ENCODE data around the gene ELK3.
A peak's percentile ranks its signal among the peaks of the same experiment; 100 is the strongest.

Gene ELK3

GRCh38 chr12:96236221-96236822 lies 42.1 kb downstream of the ELK3 start:
- Histone ChIP-seq H3K27me3 (ENCODE audit: control insufficient read depth in 3 of 3, insufficient read depth in 3 of 3, low read depth in 1 of 3, low read length in 3 of 3) (no peaks in the 10 kb centered on the region), H3K9me3 (replicated peaks in 1 of 2; ENCODE audit: control insufficient read depth in 2 of 2, insufficient read depth in 1 of 2, low read depth in 1 of 2, low read length in 2 of 2) (no peaks in the 10 kb centered on the region), H3K4ac (ENCODE audit: low read length) (no peak overlapping the region), H3K4me3 (ENCODE audit: low read length in 2 of 2) (no peak overlapping the region), H3K36me3 (replicated peaks in 1 of 2; ENCODE audit: control insufficient read depth in 2 of 2, insufficient read depth in 2 of 2, low read length in 2 of 2) (no peaks in the 10 kb centered on the region), H2BK120ac (ENCODE audit: low read depth, low read length) (no peak overlapping the region), H4K8ac (ENCODE audit: low read depth, low read length) (no peak overlapping the region), H2BK12ac (ENCODE audit: low read length) (no peak overlapping the region), H3K4me1 (ENCODE audit: control insufficient read depth in 2 of 2, insufficient read depth in 1 of 2, low read depth in 1 of 2, low read length in 2 of 2) (peaks cover 5 to 13% of the 10 kb centered on the region in 2 donors), H2AFZ (ENCODE audit: low read length) (no peak overlapping the region), H3K4me2 (ENCODE audit: insufficient read depth, low read length, poor library complexity, severe bottlenecking) (no peak overlapping the region), H2BK15ac (ENCODE audit: low read length) (no peak overlapping the region), H3K27ac (replicated peaks; ENCODE audit: low read length) (no peak overlapping the region), H4K91ac (ENCODE audit: low read depth, low read length, poor library complexity) (no peak overlapping the region), H3K23ac (ENCODE audit: low read depth, low read length, poor library complexity) (no peak overlapping the region), H3K9ac (ENCODE audit: low read depth, low read length, poor library complexity) (no peak overlapping the region), H3K14ac (ENCODE audit: low read length) (peak overlapping the region; percentile 21), H2BK5ac (ENCODE audit: low read length) (no peak overlapping the region), H3K18ac (ENCODE audit: low read length) (no peak overlapping the region), H2AK5ac (ENCODE audit: low read depth, low read length) (no peak overlapping the region), H3K79me1 (ENCODE audit: low read depth, low read length) (no peaks in the 10 kb centered on the region)
- no CpG with 5 or more reads among the region's 18 CpGs for WGBS, 2 donors (ENCODE audit: extremely low coverage in 2 of 2, insufficient read length in 2 of 2, insufficient replicate concordance in 1 of 2)
- DNase-seq (ENCODE audit: low spot score), result no peak

DNA sequence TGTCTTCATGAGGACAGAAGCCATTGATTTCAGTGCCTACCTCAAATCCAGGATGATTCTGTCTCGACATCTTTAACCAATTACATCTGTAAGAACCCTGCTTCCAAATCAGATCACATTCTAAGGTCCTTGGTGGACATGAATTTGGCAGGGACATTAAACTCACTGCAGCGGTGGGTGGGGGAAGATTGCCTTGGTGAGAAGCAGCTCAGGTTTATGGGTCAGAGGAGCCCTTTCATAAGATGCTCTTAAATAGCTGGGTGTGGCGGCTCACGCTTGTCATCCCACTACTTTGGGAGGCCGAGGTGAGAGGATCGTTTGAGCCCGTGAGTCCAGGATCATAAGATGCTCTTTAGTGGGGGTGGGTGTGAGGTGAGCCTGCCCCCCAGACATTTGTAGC lies 42.9 kb downstream of the ELK3 start:
- Histone ChIP-seq H3K27me3 (ENCODE audit: control insufficient read depth in 3 of 3, insufficient read depth in 3 of 3, low read depth in 1 of 3, low read length in 3 of 3) (no peaks in the 10 kb centered on the region), H3K9ac (ENCODE audit: low read depth, low read length, poor library complexity) (no peak overlapping the region), H2BK12ac (ENCODE audit: low read length) (no peak overlapping the region), H3K14ac (ENCODE audit: low read length) (no peak overlapping the region), H2AFZ (ENCODE audit: low read length) (no peak overlapping the region), H3K27ac (replicated peaks; ENCODE audit: low read length) (no peak overlapping the region), H2AK5ac (ENCODE audit: low read depth, low read length) (no peak overlapping the region), H3K4ac (ENCODE audit: low read length) (no peak overlapping the region), H3K4me2 (ENCODE audit: insufficient read depth, low read length, poor library complexity, severe bottlenecking) (no peak overlapping the region), H3K9me3 (replicated peaks in 1 of 2; ENCODE audit: control insufficient read depth in 2 of 2, insufficient read depth in 1 of 2, low read depth in 1 of 2, low read length in 2 of 2) (no peaks in the 10 kb centered on the region), H3K79me1 (ENCODE audit: low read depth, low read length) (no peaks in the 10 kb centered on the region), H3K36me3 (replicated peaks in 1 of 2; ENCODE audit: control insufficient read depth in 2 of 2, insufficient read depth in 2 of 2, low read length in 2 of 2) (no peaks in the 10 kb centered on the region), H4K8ac (ENCODE audit: low read depth, low read length) (no peak overlapping the region), H2BK15ac (ENCODE audit: low read length) (no peak overlapping the region), H2BK5ac (ENCODE audit: low read length) (no peak overlapping the region), H2BK120ac (ENCODE audit: low read depth, low read length) (no peak overlapping the region), H3K18ac (ENCODE audit: low read length) (peak overlapping the region; percentile 30), H4K91ac (ENCODE audit: low read depth, low read length, poor library complexity) (no peak overlapping the region), H3K4me3 (ENCODE audit: low read length in 2 of 2) (no peak overlapping the region), H3K23ac (ENCODE audit: low read depth, low read length, poor library complexity) (no peak overlapping the region), H3K4me1 (ENCODE audit: control insufficient read depth in 2 of 2, insufficient read depth in 1 of 2, low read depth in 1 of 2, low read length in 2 of 2) (peaks cover 5 to 13% of the 10 kb centered on the region in 2 donors)
- DNase-seq (ENCODE audit: low spot score), result no peak
- WGBS, 2 donors (ENCODE audit: extremely low coverage in 2 of 2, insufficient read length in 2 of 2, insufficient replicate concordance in 1 of 2), result no CpG with 5 or more reads among the region's 7 CpGs

DNA sequence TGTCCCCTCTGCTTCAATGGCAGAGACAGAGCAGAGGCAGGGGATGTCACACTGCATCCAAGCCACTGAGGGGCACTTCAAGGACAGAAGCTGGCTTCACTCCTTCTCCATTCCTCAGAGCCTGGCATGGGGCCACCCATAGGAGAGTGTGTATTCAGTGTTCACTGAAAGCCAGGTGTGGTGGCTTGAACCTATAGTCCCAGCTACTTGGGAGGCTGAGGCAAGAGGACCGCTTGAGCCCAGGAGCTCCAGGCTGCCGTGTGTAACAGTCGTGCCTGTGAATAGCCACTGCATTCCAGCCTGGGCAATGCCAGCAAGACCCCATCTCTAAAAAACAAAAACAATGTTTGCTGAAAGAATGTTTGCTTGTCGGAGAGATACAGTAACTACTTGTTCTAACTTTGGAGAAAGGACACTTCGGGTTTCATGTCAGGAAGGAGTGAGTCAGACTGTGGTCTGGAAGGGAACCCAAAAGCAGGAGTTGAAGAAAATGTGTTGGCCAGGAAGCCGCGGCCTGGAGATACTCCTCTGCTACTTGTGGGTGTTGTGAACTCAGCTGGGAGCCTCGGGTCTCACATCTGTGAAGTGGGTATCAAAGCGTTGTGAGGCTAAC lies 43.4 kb downstream of the ELK3 start:
- no peaks in the 10 kb centered on the region for H3K79me1 ChIP-seq (ENCODE audit: low read depth, low read length)
- no peak overlapping the region for H2BK5ac ChIP-seq (ENCODE audit: low read length)
- no peak overlapping the region for H3K4me2 ChIP-seq (ENCODE audit: insufficient read depth, low read length, poor library complexity, severe bottlenecking)
- no peak overlapping the region for H3K4me3 ChIP-seq (ENCODE audit: low read length in 2 of 2)
- H3K9ac ChIP-seq (ENCODE audit: low read depth, low read length, poor library complexity), result no peak overlapping the region
- no peak overlapping the region for H3K14ac ChIP-seq (ENCODE audit: low read length)
- no peak overlapping the region for H2AFZ ChIP-seq (ENCODE audit: low read length)
- no peaks in the 10 kb centered on the region for H3K9me3 ChIP-seq (replicated peaks in 1 of 2; ENCODE audit: control insufficient read depth in 2 of 2, insufficient read depth in 1 of 2, low read depth in 1 of 2, low read length in 2 of 2)
- H3K4ac ChIP-seq (ENCODE audit: low read length), result no peak overlapping the region
- H3K27me3 ChIP-seq (ENCODE audit: control insufficient read depth in 3 of 3, insufficient read depth in 3 of 3, low read depth in 1 of 3, low read length in 3 of 3), result no peaks in the 10 kb centered on the region
- H2BK12ac ChIP-seq (ENCODE audit: low read length), result no peak overlapping the region
- H4K91ac ChIP-seq (ENCODE audit: low read depth, low read length, poor library complexity), result no peak overlapping the region
- H3K27ac ChIP-seq (replicated peaks; ENCODE audit: low read length), result no peak overlapping the region
- H3K4me1 ChIP-seq (ENCODE audit: control insufficient read depth in 2 of 2, insufficient read depth in 1 of 2, low read depth in 1 of 2, low read length in 2 of 2), result peaks cover 5 to 13% of the 10 kb centered on the region in 2 donors
- H4K8ac ChIP-seq (ENCODE audit: low read depth, low read length), result no peak overlapping the region
- no peaks in the 10 kb centered on the region for H3K36me3 ChIP-seq (replicated peaks in 1 of 2; ENCODE audit: control insufficient read depth in 2 of 2, insufficient read depth in 2 of 2, low read length in 2 of 2)
- H2BK15ac ChIP-seq (ENCODE audit: low read length), result no peak overlapping the region
- peak overlapping the region; percentile 32 for H3K18ac ChIP-seq (ENCODE audit: low read length)
- WGBS, 2 donors (ENCODE audit: extremely low coverage in 2 of 2, insufficient read length in 2 of 2, insufficient replicate concordance in 1 of 2), result no CpG with 5 or more reads among the region's 9 CpGs
- H3K23ac ChIP-seq (ENCODE audit: low read depth, low read length, poor library complexity), result no peak overlapping the region
- DNase-seq (ENCODE audit: low spot score), result no peak
- H2AK5ac ChIP-seq (ENCODE audit: low read depth, low read length), result no peak overlapping the region
- H2BK120ac ChIP-seq (ENCODE audit: low read depth, low read length), result no peak overlapping the region

DNA sequence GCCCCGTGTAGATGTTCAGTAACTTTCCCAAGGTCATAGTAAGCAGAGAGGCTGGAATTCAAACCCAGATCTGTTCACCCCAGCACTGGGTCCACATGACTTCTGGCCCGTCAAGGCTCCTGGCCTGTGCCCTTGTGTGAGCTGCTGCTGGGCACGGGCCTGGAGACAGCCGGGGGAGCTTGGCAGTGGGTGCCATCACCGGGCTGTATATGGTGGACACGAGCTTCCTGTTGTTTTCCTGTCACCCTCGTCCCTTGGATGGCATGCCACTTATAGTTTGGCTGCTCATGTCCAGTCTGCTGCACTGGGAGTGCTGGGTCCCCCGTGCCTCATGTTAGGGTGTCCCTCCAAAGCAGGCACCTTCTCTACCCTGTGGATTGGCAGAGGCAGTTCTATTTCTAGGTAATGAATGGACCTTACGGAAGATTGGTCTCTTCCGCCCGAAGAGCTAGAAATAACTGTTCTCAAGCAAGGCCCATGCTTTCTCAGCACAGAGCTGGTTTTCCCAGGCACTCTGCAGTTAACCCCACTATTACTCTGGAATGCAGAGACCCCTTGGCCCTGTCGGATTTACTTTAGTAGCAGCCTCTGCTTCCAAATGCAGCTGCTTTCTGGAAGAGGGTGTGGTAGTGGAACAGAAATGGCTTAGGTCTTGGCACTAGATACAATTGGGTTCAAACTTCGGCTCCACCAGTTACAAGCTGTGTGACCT lies 44.3 kb downstream of the ELK3 start:
- Histone ChIP-seq H3K4me1 (ENCODE audit: control insufficient read depth in 2 of 2, insufficient read depth in 1 of 2, low read depth in 1 of 2, low read length in 2 of 2) (peaks cover 3 to 13% of the 10 kb centered on the region in 2 donors), H3K27ac (replicated peaks; ENCODE audit: low read length) (no peak overlapping the region), H3K36me3 (replicated peaks in 1 of 2; ENCODE audit: control insufficient read depth in 2 of 2, insufficient read depth in 2 of 2, low read length in 2 of 2) (no peaks in the 10 kb centered on the region), H2AFZ (ENCODE audit: low read length) (no peak overlapping the region), H3K79me1 (ENCODE audit: low read depth, low read length) (no peaks in the 10 kb centered on the region), H3K4ac (ENCODE audit: low read length) (no peak overlapping the region), H3K9ac (ENCODE audit: low read depth, low read length, poor library complexity) (no peak overlapping the region), H3K14ac (ENCODE audit: low read length) (peak overlapping the region; percentile 72), H2BK12ac (ENCODE audit: low read length) (no peak overlapping the region), H2BK120ac (ENCODE audit: low read depth, low read length) (no peak overlapping the region), H3K9me3 (replicated peaks in 1 of 2; ENCODE audit: control insufficient read depth in 2 of 2, insufficient read depth in 1 of 2, low read depth in 1 of 2, low read length in 2 of 2) (no peaks in the 10 kb centered on the region), H4K91ac (ENCODE audit: low read depth, low read length, poor library complexity) (no peak overlapping the region), H3K27me3 (ENCODE audit: control insufficient read depth in 3 of 3, insufficient read depth in 3 of 3, low read depth in 1 of 3, low read length in 3 of 3) (no peaks in the 10 kb centered on the region), H2AK5ac (ENCODE audit: low read depth, low read length) (no peak overlapping the region), H3K4me2 (ENCODE audit: insufficient read depth, low read length, poor library complexity, severe bottlenecking) (no peak overlapping the region), H2BK5ac (ENCODE audit: low read length) (no peak overlapping the region), H2BK15ac (ENCODE audit: low read length) (no peak overlapping the region), H4K8ac (ENCODE audit: low read depth, low read length) (no peak overlapping the region), H3K18ac (ENCODE audit: low read length) (no peak overlapping the region), H3K4me3 (ENCODE audit: low read length in 2 of 2) (no peak overlapping the region), H3K23ac (ENCODE audit: low read depth, low read length, poor library complexity) (peak overlapping the region; percentile 25)
- DNase-seq (ENCODE audit: low spot score), result no peak
- no CpG with 5 or more reads among the region's 13 CpGs for WGBS, 2 donors (ENCODE audit: extremely low coverage in 2 of 2, insufficient read length in 2 of 2, insufficient replicate concordance in 1 of 2)

Data from neuronal stem cell (in vitro differentiated cells).